Measurements from ENCODE around the gene GAGE10. TPM values are rescaled to one million over a fixed set of nuclear protein-coding genes. Genes with fewer than 3 reads are reported as not detected.

The GAGE10 gene
- total RNA-seq = not detected in 2 replicates
- long read RNA-seq = 0 reads

GRCh38 chrX:49303346-49303745 is at the start of gene GAGE10:
TSS of gene GAGE10 (plus strand) at chrX:49303646. CDS start at chrX:49304860, 1,214 bp downstream.
- Mint-ChIP-seq H3K9me3 (ENCODE audit: low read depth) (peaks cover 13% of the 10 kb centered on the region), H3K27ac (peak within 1 kb of the TSS; percentile 14), H3K4me1 (ENCODE audit: low read depth) (peaks cover 2% of the 10 kb centered on the region), H3K27me3 (no peaks in the 10 kb centered on the region), H3K36me3 (ENCODE audit: insufficient read depth) (peaks cover 2% of the 10 kb centered on the region), H3K4me3 (ENCODE audit: low read depth) (no peak within 1 kb of the TSS)
- DNase-seq (ENCODE audit: low spot score, unreplicated experiment) = no peak
- no peak for TF ChIP-seq CTCF (IDR thresholded peaks at IDR 0.05; ENCODE audit: unreplicated experiment)

GRCh38 chrX:49254639-49255038 is 48.8 kb upstream of the GAGE10 start:
- no peak for TF ChIP-seq CTCF (IDR thresholded peaks at IDR 0.05; ENCODE audit: unreplicated experiment)
- H3K4me1 Mint-ChIP-seq (ENCODE audit: low read depth) = no peaks in the 10 kb centered on the region
- H3K36me3 Mint-ChIP-seq (ENCODE audit: insufficient read depth) = peaks cover 3% of the 10 kb centered on the region
- DNase-seq (ENCODE audit: low spot score, unreplicated experiment) = no peak
- peaks cover 3% of the 10 kb centered on the region for H3K27me3 Mint-ChIP-seq
- no peak overlapping the region for H3K27ac Mint-ChIP-seq
- H3K4me3 Mint-ChIP-seq (ENCODE audit: low read depth) = no peak overlapping the region
- peaks cover 15% of the 10 kb centered on the region for H3K9me3 Mint-ChIP-seq (ENCODE audit: low read depth)

GRCh38 chrX:49256268-49256995 is 47.0 kb upstream of the GAGE10 start:
- Mint-ChIP-seq H3K27me3 (peaks cover 3% of the 10 kb centered on the region), H3K27ac (no peak overlapping the region), H3K9me3 (ENCODE audit: low read depth) (peaks cover 15% of the 10 kb centered on the region), H3K4me1 (ENCODE audit: low read depth) (no peaks in the 10 kb centered on the region), H3K4me3 (ENCODE audit: low read depth) (no peak overlapping the region), H3K36me3 (ENCODE audit: insufficient read depth) (peaks cover 3% of the 10 kb centered on the region)
- DNase-seq (ENCODE audit: low spot score, unreplicated experiment) = no peak
- TF ChIP-seq CTCF (IDR thresholded peaks at IDR 0.05; ENCODE audit: unreplicated experiment) = no peak

GRCh38 chrX:49257074-49257790 is 46.2 kb upstream of the GAGE10 start:
- no peak for TF ChIP-seq CTCF (IDR thresholded peaks at IDR 0.05; ENCODE audit: unreplicated experiment)
- Mint-ChIP-seq H3K36me3 (ENCODE audit: insufficient read depth) (peaks cover under 1% of the 10 kb centered on the region), H3K27me3 (peaks cover 3% of the 10 kb centered on the region), H3K27ac (no peak overlapping the region), H3K4me3 (ENCODE audit: low read depth) (no peak overlapping the region), H3K4me1 (ENCODE audit: low read depth) (no peaks in the 10 kb centered on the region), H3K9me3 (ENCODE audit: low read depth) (peaks cover 16% of the 10 kb centered on the region)
- DNase-seq (ENCODE audit: low spot score, unreplicated experiment) = no peak

- no peaks in the 10 kb centered on the region for H3K36me3 Mint-ChIP-seq (ENCODE audit: insufficient read depth)
- H3K27me3 Mint-ChIP-seq = peaks cover 3% of the 10 kb centered on the region
- TF ChIP-seq CTCF (IDR thresholded peaks at IDR 0.05; ENCODE audit: unreplicated experiment) = no peak
- H3K27ac Mint-ChIP-seq = no peak overlapping the region
- H3K4me3 Mint-ChIP-seq (ENCODE audit: low read depth) = no peak overlapping the region
- DNase-seq (ENCODE audit: low spot score, unreplicated experiment) = no peak
- H3K9me3 Mint-ChIP-seq (ENCODE audit: low read depth) = peaks cover 23% of the 10 kb centered on the region
- no peaks in the 10 kb centered on the region for H3K4me1 Mint-ChIP-seq (ENCODE audit: low read depth)
Measured at GRCh38 chrX:49257846-49258748, 45.3 kb upstream of the GAGE10 start.

Measured in progenitor cell of endocrine pancreas (in vitro differentiated cells).